Activated B cell treated with CpG ODN at 0.5 μM for 24 hours (primary cell): Measurements from ENCODE around the gene DPF1. TPM values are rescaled to one million over a fixed set of nuclear protein-coding genes. Genes with fewer than 3 reads are reported as not detected.
"Not testable (repeated sequence)": the region's sequence is repeated elsewhere in the genome, so short reads cannot be mapped to it uniquely, and the experiment has no call there.

Experiments
- ATAC-seq: fragments of 200-7000 bp; cut with Tn5 transposase; one replicate; pipeline ENCODE4 v1.10.0; 2021; ENCODE audit warnings: low read depth, mild to moderate bottlenecking, moderate library complexity
- CTCF ChIA-PET: fragments of 350-600 bp; sonication (Branson Sonifier 250); formaldehyde crosslinking; loops from one replicate; lab custom pipeline; 2021; ENCODE audit warnings: antibody characterized with exemption; lab: Charles Lee
- POLR2A ChIA-PET: fragments of 350-600 bp; sonication (Branson Sonifier 250); formaldehyde crosslinking; loops from one replicate; lab custom pipeline; 2021; ENCODE audit warnings: antibody characterized with exemption; lab: Charles Lee
- DNase-seq: peaks from one replicate; pipeline ENCODE4 v3.0.0; 2022
- H3K27ac Mint-ChIP-seq: one replicate; pipeline ENCODE4 v1.8.0; 2020; ENCODE audit warnings: mixed read lengths
- H3K27me3 Mint-ChIP-seq: one replicate; pipeline ENCODE4 v1.8.0; 2021; ENCODE audit warnings: mixed read lengths
- H3K36me3 Mint-ChIP-seq: one replicate; pipeline ENCODE4 v1.8.0; 2021; ENCODE audit warnings: low read depth, mixed read lengths
- H3K4me1 Mint-ChIP-seq: one replicate; pipeline ENCODE4 v1.8.0; 2021; ENCODE audit warnings: mixed read lengths
- H3K4me3 Mint-ChIP-seq: one replicate; pipeline ENCODE4 v1.8.0; 2020; ENCODE audit warnings: mild to moderate bottlenecking, mixed read lengths
- H3K9me3 Mint-ChIP-seq: one replicate; pipeline ENCODE4 v1.8.0; 2020; ENCODE audit warnings: mixed read lengths
- CTCF ChIP-seq: fragments of 200-600 bp; IDR thresholded peaks from one replicate; pipeline ENCODE4 v1.8.0; 2022; ENCODE audit warnings: antibody characterized with exemption, mild to moderate bottlenecking
- intact Hi-C: fragments of 100-400 bp; cut with micrococcal nuclease; formaldehyde crosslinking; loops from one replicate; pipeline ENCODE4 v1.15.1; 2024
- total RNA-seq: library from RNA; stranded (reverse); gene quantifications from 2 replicates; pipeline ENCODE4 v1.2.3, GENCODE V29; 2022

DPF1 gene
- total RNA-seq, 1 donor from 2014 or later, result not detected

- Mint-ChIP-seq H3K27ac (no peak overlapping the region), H3K4me1 (peaks cover 14% of the 10 kb centered on the region), H3K9me3 (no peaks in the 10 kb centered on the region), H3K36me3 (no peaks in the 10 kb centered on the region), H3K4me3 (no peak overlapping the region), H3K27me3 (no peaks in the 10 kb centered on the region)
- no peak for TF ChIP-seq CTCF
- ATAC-seq (no peak), DNase-seq (no peak)
- POLR2A ChIA-PET, result interaction anchor here (0.7 kb wide), 2 partner anchors 136 to 337 kb away, joined by 5 read pairs; no protein-coding TSS in a partner anchor
- intact Hi-C loops, result no loop called here
- CTCF ChIA-PET, result interaction anchor here (0.7 to 1.2 kb wide), 2 partner anchors 163 to 337 kb away, joined by 3 to 5 read pairs; partner anchors contain the start of gene FAM98C
Measured at GRCh38 chr19:38239816-38240215, 15.8 kb upstream of the DPF1 start.

GRCh38 chr19:38234615-38235014 lies 10.6 kb upstream of the DPF1 start:
- intact Hi-C loops, result loop anchor here (1.0 to 2.0 kb wide), 2 partner anchors 140 to 336 kb away; partner anchors contain the start of gene PSMD8
- no peak overlapping the region for H3K27ac Mint-ChIP-seq
- no peak for TF ChIP-seq CTCF
- H3K27me3 Mint-ChIP-seq, result peaks cover 15% of the 10 kb centered on the region
- DNase-seq (no peak), ATAC-seq (no peak)
- H3K4me1 Mint-ChIP-seq, result peaks cover 3% of the 10 kb centered on the region
- H3K36me3 Mint-ChIP-seq, result no peaks in the 10 kb centered on the region
- no peaks in the 10 kb centered on the region for H3K9me3 Mint-ChIP-seq
- CTCF ChIA-PET, result interaction anchor here (0.9 to 2.9 kb wide), 10 partner anchors 9 to 328 kb away, joined by 3 to 14 read pairs (median 4); partner anchors contain the start of genes CATSPERG, FAM98C, PSMD8 and WDR87
- POLR2A ChIA-PET, result interaction anchor here (0.7 to 1.0 kb wide), 3 partner anchors 21 to 182 kb away, joined by 3 to 7 read pairs (median 3); partner anchors contain the start of gene PPP1R14A
- H3K4me3 Mint-ChIP-seq, result no peak overlapping the region

- H3K27ac Mint-ChIP-seq, result no peak overlapping the region
- POLR2A ChIA-PET, result interaction anchor here (1.0 kb wide), 2 partner anchors 30 to 97 kb away, joined by 3 read pairs; partner anchors contain the start of gene SPINT2
- intact Hi-C loops, result loop anchor here (1.0 to 2.0 kb wide), 3 partner anchors 102 to 335 kb away; partner anchors contain the start of genes CATSPERG and PSMD8
- H3K36me3 Mint-ChIP-seq, result no peaks in the 10 kb centered on the region
- H3K27me3 Mint-ChIP-seq, result peaks cover 15% of the 10 kb centered on the region
- ATAC-seq (peak; percentile 58), DNase-seq (peak; percentile 78)
- H3K9me3 Mint-ChIP-seq, result no peaks in the 10 kb centered on the region
- peaks cover 6% of the 10 kb centered on the region for H3K4me1 Mint-ChIP-seq
- CTCF ChIA-PET, result interaction anchor here (1.0 to 2.9 kb wide), 9 partner anchors 10 to 336 kb away, joined by 3 to 14 read pairs (median 4); partner anchors contain the start of genes CATSPERG, PSMD8 and WDR87
- no peak for TF ChIP-seq CTCF
- H3K4me3 Mint-ChIP-seq, result no peak overlapping the region
Measured at GRCh38 chr19:38233740-38234251, 9.8 kb upstream of the DPF1 start.

GRCh38 chr19:38231918-38232317 lies 7.9 kb upstream of the DPF1 start:
- no peaks in the 10 kb centered on the region for H3K9me3 Mint-ChIP-seq
- peaks cover 16% of the 10 kb centered on the region for H3K4me1 Mint-ChIP-seq
- H3K27me3 Mint-ChIP-seq, result peaks cover 27% of the 10 kb centered on the region
- no peak for DNase-seq
- H3K27ac Mint-ChIP-seq, result no peak overlapping the region
- CTCF ChIA-PET, result interaction anchor here (1.3 kb wide), 1 partner anchor 171 kb away, joined by 6 read pairs; the partner anchor contains the start of gene FAM98C
- intact Hi-C loops, result no loop called here
- POLR2A ChIA-PET, result no interaction called here
- no peak for ATAC-seq
- H3K4me3 Mint-ChIP-seq, result no peak overlapping the region
- no peaks in the 10 kb centered on the region for H3K36me3 Mint-ChIP-seq
- TF ChIP-seq CTCF, result no peak

- H3K27ac Mint-ChIP-seq, DNase-seq, CTCF ChIA-PET, H3K9me3 Mint-ChIP-seq, H3K4me3 Mint-ChIP-seq, intact Hi-C loops, ATAC-seq, H3K36me3 Mint-ChIP-seq: not testable (repeated sequence)
- Mint-ChIP-seq H3K4me1 (peaks cover 20% of the 10 kb centered on the region), H3K27me3 (peaks cover 36% of the 10 kb centered on the region)
- POLR2A ChIA-PET, result interaction anchor here (0.6 to 1.0 kb wide), 3 partner anchors 197 to 1661 kb away, joined by 3 to 8 read pairs (median 7); partner anchors contain the start of genes SIPA1L3 and WDR87
Measured at GRCh38 chr19:38230506-38231133, 6.6 kb upstream of the DPF1 start.
